Ishikawa (cell line): ENCODE measurements around the gene KBTBD7.

Experiments used
- CEBPB ChIP-seq: IDR thresholded peaks from 2 replicates; pipeline ENCODE4 v1.6.1; 2012
- CREB1 ChIP-seq: IDR thresholded peaks from 2 replicates; pipeline ENCODE4 v1.6.1; 2012; ENCODE audit warnings: low read depth
- EGR1 ChIP-seq: IDR thresholded peaks from 2 replicates; pipeline ENCODE4 v1.6.1; 2012
- EP300 ChIP-seq: IDR thresholded peaks from 2 replicates; pipeline ENCODE4 v1.6.1; 2012; ENCODE audit warnings: borderline replicate concordance
- NFIC ChIP-seq: IDR thresholded peaks from 2 replicates; pipeline ENCODE4 v1.6.1; 2012
- RAD21 ChIP-seq: IDR thresholded peaks from 2 replicates; pipeline ENCODE4 v1.6.1; 2012; ENCODE audit warnings: low read depth
- TAF1 ChIP-seq: IDR thresholded peaks from 2 replicates; pipeline ENCODE4 v1.6.1; 2012; ENCODE audit warnings: low read depth, mild to moderate bottlenecking
- TEAD4 ChIP-seq: IDR thresholded peaks from 2 replicates; pipeline ENCODE4 v1.6.1; 2012
- YY1 ChIP-seq: IDR thresholded peaks from 2 replicates; pipeline ENCODE4 v1.6.1; 2012; ENCODE audit warnings: low read depth
- TF ChIP-seq, protein P1 (sequence below): IDR thresholded peaks from 2 replicates; pipeline ENCODE4 v1.6.1; 2012; ENCODE audit warnings: low read depth, mild to moderate bottlenecking
- TF ChIP-seq, protein P2 (sequence below): IDR thresholded peaks from 2 replicates; pipeline ENCODE4 v1.6.1; 2012
- TF ChIP-seq, protein P3 (sequence below): IDR thresholded peaks from 2 replicates; pipeline ENCODE4 v1.6.1; 2012

DNA sequence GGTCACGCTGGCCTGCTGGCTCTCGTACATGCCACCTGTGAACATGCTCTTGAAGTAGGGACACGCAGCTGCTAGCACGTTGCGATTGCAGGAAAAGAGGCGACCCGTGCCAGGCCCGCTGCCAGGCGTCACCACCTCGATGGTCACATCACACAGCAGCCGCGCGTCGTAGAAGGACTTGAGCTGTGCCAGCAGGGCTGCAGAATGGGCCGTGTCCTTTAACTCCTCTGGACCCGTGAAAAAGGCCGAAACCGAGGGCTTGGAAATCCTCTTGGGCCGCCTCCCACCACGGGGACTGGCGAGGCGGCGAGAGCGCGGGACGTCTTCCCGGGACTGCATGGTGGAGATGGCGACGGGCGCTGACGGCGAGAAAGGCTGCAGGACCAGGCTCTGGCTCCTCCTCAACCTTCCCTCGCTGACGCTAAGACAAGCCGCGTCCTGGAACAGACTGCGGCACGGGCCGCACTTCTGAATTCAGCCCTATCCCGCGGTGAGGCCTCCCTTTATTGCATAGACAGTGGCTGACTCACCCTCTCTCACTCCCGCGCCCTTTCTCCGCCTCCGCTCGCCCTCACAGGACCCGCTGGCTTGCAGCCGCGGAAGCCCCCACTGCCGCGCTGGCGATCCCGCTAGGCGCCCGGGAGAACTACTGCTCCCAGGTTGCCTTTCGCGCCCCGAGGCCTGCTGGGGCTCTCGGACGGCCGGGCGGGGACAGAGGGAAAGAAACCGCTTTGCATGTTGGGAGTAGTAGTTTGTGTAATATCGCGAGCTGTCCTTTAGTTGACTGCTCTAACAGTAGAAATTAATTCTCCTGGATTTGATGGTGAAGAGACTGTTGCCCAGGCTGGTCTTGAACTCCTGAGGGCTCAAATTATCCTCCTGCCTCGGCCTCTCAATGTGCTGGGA lies at the start of gene KBTBD7:
- TF ChIP-seq, protein P1, sequence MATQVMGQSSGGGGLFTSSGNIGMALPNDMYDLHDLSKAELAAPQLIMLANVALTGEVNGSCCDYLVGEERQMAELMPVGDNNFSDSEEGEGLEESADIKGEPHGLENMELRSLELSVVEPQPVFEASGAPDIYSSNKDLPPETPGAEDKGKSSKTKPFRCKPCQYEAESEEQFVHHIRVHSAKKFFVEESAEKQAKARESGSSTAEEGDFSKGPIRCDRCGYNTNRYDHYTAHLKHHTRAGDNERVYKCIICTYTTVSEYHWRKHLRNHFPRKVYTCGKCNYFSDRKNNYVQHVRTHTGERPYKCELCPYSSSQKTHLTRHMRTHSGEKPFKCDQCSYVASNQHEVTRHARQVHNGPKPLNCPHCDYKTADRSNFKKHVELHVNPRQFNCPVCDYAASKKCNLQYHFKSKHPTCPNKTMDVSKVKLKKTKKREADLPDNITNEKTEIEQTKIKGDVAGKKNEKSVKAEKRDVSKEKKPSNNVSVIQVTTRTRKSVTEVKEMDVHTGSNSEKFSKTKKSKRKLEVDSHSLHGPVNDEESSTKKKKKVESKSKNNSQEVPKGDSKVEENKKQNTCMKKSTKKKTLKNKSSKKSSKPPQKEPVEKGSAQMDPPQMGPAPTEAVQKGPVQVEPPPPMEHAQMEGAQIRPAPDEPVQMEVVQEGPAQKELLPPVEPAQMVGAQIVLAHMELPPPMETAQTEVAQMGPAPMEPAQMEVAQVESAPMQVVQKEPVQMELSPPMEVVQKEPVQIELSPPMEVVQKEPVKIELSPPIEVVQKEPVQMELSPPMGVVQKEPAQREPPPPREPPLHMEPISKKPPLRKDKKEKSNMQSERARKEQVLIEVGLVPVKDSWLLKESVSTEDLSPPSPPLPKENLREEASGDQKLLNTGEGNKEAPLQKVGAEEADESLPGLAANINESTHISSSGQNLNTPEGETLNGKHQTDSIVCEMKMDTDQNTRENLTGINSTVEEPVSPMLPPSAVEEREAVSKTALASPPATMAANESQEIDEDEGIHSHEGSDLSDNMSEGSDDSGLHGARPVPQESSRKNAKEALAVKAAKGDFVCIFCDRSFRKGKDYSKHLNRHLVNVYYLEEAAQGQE, result no peak
- TF ChIP-seq EP300 (0 out of 2 replicates have a peak, but pooled peaks have one; percentile 35), YY1 (peak; percentile 77), CREB1 (peak; percentile 39; the same call in 1 of the 2 replicates), TAF1 (peak; percentile 48; the same call in 1 of the 2 replicates), TEAD4 (no peak), EGR1 (peak; percentile 83), RAD21 (no peak), NFIC (peak; percentile 63), CEBPB (no peak; the same call in 1 of the 2 replicates)
- TF ChIP-seq, protein P2, sequence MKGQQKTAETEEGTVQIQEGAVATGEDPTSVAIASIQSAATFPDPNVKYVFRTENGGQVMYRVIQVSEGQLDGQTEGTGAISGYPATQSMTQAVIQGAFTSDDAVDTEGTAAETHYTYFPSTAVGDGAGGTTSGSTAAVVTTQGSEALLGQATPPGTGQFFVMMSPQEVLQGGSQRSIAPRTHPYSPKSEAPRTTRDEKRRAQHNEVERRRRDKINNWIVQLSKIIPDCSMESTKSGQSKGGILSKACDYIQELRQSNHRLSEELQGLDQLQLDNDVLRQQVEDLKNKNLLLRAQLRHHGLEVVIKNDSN, result peak; percentile 45; the same call in 1 of the 2 replicates
- TF ChIP-seq, protein P3, sequence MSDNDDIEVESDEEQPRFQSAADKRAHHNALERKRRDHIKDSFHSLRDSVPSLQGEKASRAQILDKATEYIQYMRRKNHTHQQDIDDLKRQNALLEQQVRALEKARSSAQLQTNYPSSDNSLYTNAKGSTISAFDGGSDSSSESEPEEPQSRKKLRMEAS, result peak; percentile 79
